MM.1S (cell line): ENCODE measurements around the gene SET.

Source experiments
- CTCF ChIP-seq: fragments of 300-600 bp; sonication (generic); IDR thresholded peaks from 2 replicates; pipeline ENCODE4 v1.5.1; 2016; ENCODE audit warnings: antibody characterized with exemption, low read length, mixed read lengths
- EZH2 ChIP-seq: fragments of 300-600 bp; sonication (generic); optimal IDR thresholded peaks from 2 replicates; pipeline ENCODE3; 2017; ENCODE audit warnings: low read depth, mild to moderate bottlenecking, antibody characterized with exemption, low read length, mixed read lengths
- EZH2phosphoT487 ChIP-seq: fragments of 300-600 bp; sonication (generic); IDR thresholded peaks from 2 replicates; pipeline ENCODE4 v1.6.1; 2018; ENCODE audit warnings: antibody characterized with exemption, low read length

- TF ChIP-seq CTCF, result no peak
- no peak for TF ChIP-seq EZH2
- no peak for TF ChIP-seq EZH2phosphoT487
Observed at GRCh38 chr9:128724744-128725211, 35.8 kb downstream of the SET start.
